Measurements from ENCODE around the gene MRPS9.

MRPS9 gene

GRCh38 chr2:105037572-105038382 is at the start of gene MRPS9:
Gene MRPS9 (plus strand): TSS chr2:105038069. CDS start chr2:105038093, 24 bp downstream.
- H3K27me3 Mint-ChIP-seq = no peaks in the 10 kb centered on the region

DNA sequence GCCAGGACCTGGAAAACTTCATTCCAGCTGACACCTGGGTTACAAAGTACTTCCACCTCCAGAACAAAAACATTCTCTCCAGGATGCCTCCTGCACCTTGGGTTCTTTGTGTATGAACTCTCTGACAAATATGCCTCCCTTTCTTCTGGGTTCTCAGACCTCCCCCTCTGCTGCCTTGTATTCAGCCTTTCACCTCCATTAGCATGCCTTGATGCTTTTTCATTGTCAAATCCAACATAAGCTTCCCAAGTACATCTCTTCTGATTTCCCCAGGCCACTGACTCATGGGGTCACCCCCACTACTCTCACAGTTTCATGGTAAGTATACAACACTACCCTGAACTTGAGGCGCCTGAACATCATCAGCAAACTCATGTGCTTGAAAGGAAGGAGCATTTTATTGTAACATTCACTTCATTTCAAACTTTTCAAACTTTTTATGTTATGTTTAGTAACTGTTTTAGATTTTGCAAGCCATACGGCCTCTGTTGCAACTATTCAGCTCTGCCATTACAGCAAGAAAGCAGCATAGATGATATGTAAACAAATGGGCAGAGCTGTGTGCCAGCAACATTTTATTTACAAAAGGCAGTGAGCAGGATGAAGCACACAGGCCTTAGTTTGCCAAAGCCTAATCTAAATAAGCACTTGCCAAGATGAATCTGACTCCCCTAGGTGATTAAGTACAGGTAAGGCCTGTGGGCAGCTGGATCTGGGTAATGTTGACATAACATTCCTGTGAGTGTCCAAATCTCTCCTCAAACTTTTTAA is 32.5 kb upstream of the MRPS9 start:
- Mint-ChIP-seq H3K4me1 (no peaks in the 10 kb centered on the region), H3K27ac (no peak overlapping the region), H3K4me3 (no peak overlapping the region), H3K36me3 (peaks cover 7% of the 10 kb centered on the region), H3K27me3 (peaks cover 12% of the 10 kb centered on the region), H3K9me3 (peaks cover 30% of the 10 kb centered on the region)

More at GRCh38 chr2:105037572-105038382, at the start of gene MRPS9:
- Mint-ChIP-seq H3K9me3 (no peaks in the 10 kb centered on the region), H3K27ac (peak within 1 kb of the TSS; percentile 99), H3K36me3 (no peaks in the 10 kb centered on the region), H3K4me1 (peaks cover 55% of the 10 kb centered on the region), H3K4me3 (peak within 1 kb of the TSS; percentile 97)

- H3K27me3 Mint-ChIP-seq = peaks cover 12% of the 10 kb centered on the region
- no peaks in the 10 kb centered on the region for H3K4me1 Mint-ChIP-seq
- peaks cover 7% of the 10 kb centered on the region for H3K36me3 Mint-ChIP-seq
- no peak overlapping the region for H3K27ac Mint-ChIP-seq
- peaks cover 30% of the 10 kb centered on the region for H3K9me3 Mint-ChIP-seq
- H3K4me3 Mint-ChIP-seq = no peak overlapping the region
Measured at GRCh38 chr2:105007367-105007766, 30.5 kb upstream of the MRPS9 start.

GRCh38 chr2:105032476-105032875 is 5.4 kb upstream of the MRPS9 start:
- Mint-ChIP-seq H3K36me3 (no peaks in the 10 kb centered on the region), H3K4me1 (peaks cover 14% of the 10 kb centered on the region), H3K27me3 (no peaks in the 10 kb centered on the region), H3K4me3 (no peak overlapping the region), H3K9me3 (no peaks in the 10 kb centered on the region), H3K27ac (no peak overlapping the region)

- Mint-ChIP-seq H3K27me3 (no peaks in the 10 kb centered on the region), H3K9me3 (no peaks in the 10 kb centered on the region), H3K27ac (no peak overlapping the region), H3K4me3 (no peak overlapping the region), H3K36me3 (no peaks in the 10 kb centered on the region), H3K4me1 (peaks cover 26% of the 10 kb centered on the region)
Measured at GRCh38 chr2:105034170-105034569, 3.7 kb upstream of the MRPS9 start.

DNA sequence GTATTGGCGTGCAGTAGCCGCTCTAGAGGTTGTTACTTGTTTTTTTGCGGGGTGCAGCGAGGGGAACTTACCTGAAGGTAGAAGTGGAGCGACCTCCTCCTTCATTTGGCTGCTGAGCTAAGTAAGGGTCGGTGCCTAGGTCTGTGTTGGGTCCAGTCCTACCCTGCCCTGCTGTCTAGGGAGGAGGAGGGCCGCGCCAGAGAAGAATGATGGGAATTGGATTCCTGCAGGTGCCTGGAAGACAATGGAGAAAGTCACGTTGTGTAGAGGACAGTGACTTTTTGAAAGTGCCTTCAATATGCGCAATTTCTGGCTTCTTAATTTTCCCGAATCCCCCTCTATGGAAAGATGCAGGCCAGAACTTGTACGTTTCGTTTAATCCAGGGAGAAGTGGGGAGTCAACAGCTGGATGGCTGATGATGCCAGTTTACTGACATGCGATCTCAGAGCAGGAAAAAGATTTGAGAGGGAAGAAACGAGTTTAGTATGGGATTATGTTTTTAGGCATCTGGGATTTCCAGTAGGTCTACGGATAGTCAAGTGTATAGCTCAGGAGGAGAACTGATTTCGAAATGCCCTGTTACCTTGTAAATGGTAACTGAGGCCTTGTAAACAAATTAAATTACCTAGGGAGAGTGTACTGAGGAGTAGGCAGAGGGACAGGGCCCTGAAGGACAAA is 653 bp downstream of the MRPS9 start:
- Mint-ChIP-seq H3K27me3 (no peaks in the 10 kb centered on the region), H3K4me1 (peaks cover 55% of the 10 kb centered on the region), H3K9me3 (no peaks in the 10 kb centered on the region), H3K4me3 (peak overlapping the region; percentile 97), H3K27ac (peak overlapping the region; percentile 99), H3K36me3 (no peaks in the 10 kb centered on the region)

GRCh38 chr2:105039559-105039958 is 1.7 kb downstream of the MRPS9 start:
- peaks cover 55% of the 10 kb centered on the region for H3K4me1 Mint-ChIP-seq
- H3K36me3 Mint-ChIP-seq = no peaks in the 10 kb centered on the region
- no peak overlapping the region for H3K27ac Mint-ChIP-seq
- H3K9me3 Mint-ChIP-seq = no peaks in the 10 kb centered on the region
- peak overlapping the region; percentile 97 for H3K4me3 Mint-ChIP-seq
- H3K27me3 Mint-ChIP-seq = no peaks in the 10 kb centered on the region

- Mint-ChIP-seq H3K9me3 (peaks cover 2% of the 10 kb centered on the region), H3K27me3 (no peaks in the 10 kb centered on the region), H3K36me3 (peaks cover 7% of the 10 kb centered on the region), H3K27ac (peak overlapping the region; percentile 60), H3K4me1 (peaks cover 44% of the 10 kb centered on the region), H3K4me3 (no peak overlapping the region)
Measured at GRCh38 chr2:105042189-105042588, 4.3 kb downstream of the MRPS9 start.

DNA sequence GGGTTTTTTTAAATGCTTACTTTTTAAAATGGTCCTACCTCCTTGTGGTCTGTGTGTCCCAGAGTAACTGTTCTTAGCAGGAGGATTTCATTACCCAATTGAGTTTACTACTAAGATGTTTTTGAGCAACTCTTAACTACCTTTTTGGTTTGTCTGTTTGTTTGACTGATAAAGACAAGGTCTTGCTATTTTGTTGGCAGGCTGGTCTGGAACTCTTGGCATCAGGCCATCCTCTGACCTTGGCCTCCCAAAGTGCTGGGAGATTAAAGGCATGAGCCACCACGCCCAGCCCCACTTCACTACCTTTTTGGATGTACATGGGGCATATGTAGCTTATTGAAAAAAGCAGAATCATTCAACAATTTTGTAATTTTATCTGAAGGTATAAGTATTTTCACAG is 14.9 kb downstream of the MRPS9 start:
- peaks cover 39% of the 10 kb centered on the region for H3K36me3 Mint-ChIP-seq

DNA sequence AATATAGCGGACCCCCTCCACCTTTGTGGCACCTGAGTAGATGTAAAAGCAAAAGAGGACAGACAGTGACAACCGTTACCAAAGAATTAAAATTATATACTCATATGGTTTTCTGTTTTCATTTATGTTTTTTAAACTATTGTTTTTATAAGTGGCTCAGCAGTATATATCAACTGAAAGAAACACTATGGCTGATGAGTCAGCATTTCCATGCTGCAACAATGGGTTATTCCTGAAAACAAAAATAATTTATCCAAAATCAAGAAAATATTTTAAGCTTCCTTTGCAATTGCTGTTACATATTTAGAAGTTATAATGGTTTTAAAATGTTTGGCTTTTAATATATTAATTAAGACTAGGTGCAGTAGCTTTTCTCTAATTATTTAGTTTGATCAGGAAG is 17.7 kb downstream of the MRPS9 start:
- peaks cover 9% of the 10 kb centered on the region for H3K9me3 Mint-ChIP-seq
- no peak overlapping the region for H3K27ac Mint-ChIP-seq
- peaks cover 32% of the 10 kb centered on the region for H3K4me1 Mint-ChIP-seq
- peaks cover 30% of the 10 kb centered on the region for H3K36me3 Mint-ChIP-seq
- no peaks in the 10 kb centered on the region for H3K27me3 Mint-ChIP-seq
- H3K4me3 Mint-ChIP-seq = no peak overlapping the region

More for the DNA sequence above, 14.9 kb downstream of the MRPS9 start:
- Mint-ChIP-seq H3K4me3 (no peak overlapping the region), H3K27ac (no peak overlapping the region), H3K27me3 (no peaks in the 10 kb centered on the region), H3K4me1 (peaks cover 28% of the 10 kb centered on the region), H3K9me3 (peaks cover 9% of the 10 kb centered on the region)

- Mint-ChIP-seq H3K4me1 (peaks cover 26% of the 10 kb centered on the region), H3K4me3 (no peak overlapping the region), H3K27me3 (no peaks in the 10 kb centered on the region), H3K27ac (peak overlapping the region; percentile 38), H3K9me3 (peaks cover 2% of the 10 kb centered on the region), H3K36me3 (peaks cover 25% of the 10 kb centered on the region)
Measured at GRCh38 chr2:105056245-105056644, 18.4 kb downstream of the MRPS9 start.

DNA sequence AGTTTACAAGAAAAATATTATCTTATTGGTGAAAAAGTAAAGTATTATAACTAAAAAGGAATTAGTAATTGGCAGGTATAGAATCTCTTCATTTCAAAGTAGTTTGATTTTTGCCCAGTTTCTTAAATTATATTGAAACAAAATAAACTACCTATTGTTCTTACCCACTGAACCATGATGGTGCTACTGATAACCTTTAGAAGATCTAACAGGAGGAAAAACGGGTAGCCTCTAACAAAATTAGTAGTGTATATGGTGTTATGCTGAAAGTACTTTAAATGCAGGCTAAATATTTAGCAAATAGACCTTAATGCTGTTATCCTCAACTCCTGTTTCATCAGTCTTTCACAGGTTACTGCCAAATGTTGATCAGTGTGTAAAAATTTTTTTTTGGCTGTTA is 19.1 kb downstream of the MRPS9 start:
- Mint-ChIP-seq H3K27me3 (no peaks in the 10 kb centered on the region), H3K27ac (no peak overlapping the region), H3K36me3 (peaks cover 24% of the 10 kb centered on the region), H3K9me3 (no peaks in the 10 kb centered on the region), H3K4me3 (no peak overlapping the region), H3K4me1 (peaks cover 23% of the 10 kb centered on the region)

GRCh38 chr2:105061560-105061959 is 23.7 kb downstream of the MRPS9 start:
- H3K9me3 Mint-ChIP-seq = no peaks in the 10 kb centered on the region
- H3K36me3 Mint-ChIP-seq = peaks cover 27% of the 10 kb centered on the region
- no peaks in the 10 kb centered on the region for H3K27me3 Mint-ChIP-seq
- peaks cover 44% of the 10 kb centered on the region for H3K4me1 Mint-ChIP-seq
- no peak overlapping the region for H3K4me3 Mint-ChIP-seq
- H3K27ac Mint-ChIP-seq = no peak overlapping the region

GRCh38 chr2:105062158-105062557 is 24.3 kb downstream of the MRPS9 start:
- Mint-ChIP-seq H3K36me3 (peaks cover 29% of the 10 kb centered on the region), H3K9me3 (no peaks in the 10 kb centered on the region), H3K4me1 (peaks cover 43% of the 10 kb centered on the region), H3K27ac (no peak overlapping the region), H3K4me3 (no peak overlapping the region), H3K27me3 (no peaks in the 10 kb centered on the region)

DNA sequence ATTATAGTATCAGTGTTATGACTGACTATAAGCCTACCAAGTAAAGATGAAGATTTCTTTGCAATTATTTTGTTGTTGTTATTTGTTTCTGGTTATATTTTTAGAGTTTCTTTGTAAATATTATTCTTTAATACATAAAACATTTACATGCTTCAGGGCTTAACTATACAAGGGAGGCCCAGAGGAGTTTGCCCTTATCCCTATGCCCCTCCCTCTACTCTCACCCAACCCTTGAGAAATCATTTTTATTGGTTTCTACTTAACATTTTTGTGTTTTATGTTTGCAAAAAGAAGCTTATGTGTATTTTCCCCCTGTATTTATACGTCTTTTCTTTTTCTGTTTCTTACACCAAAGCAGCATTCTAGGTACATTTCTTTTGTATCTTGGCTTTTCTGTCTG is 30.5 kb downstream of the MRPS9 start:
- Mint-ChIP-seq H3K27me3 (no peaks in the 10 kb centered on the region), H3K4me1 (peaks cover 49% of the 10 kb centered on the region), H3K4me3 (no peak overlapping the region), H3K36me3 (peaks cover 23% of the 10 kb centered on the region), H3K9me3 (no peaks in the 10 kb centered on the region), H3K27ac (no peak overlapping the region)

GRCh38 chr2:105068875-105069274 is 31.0 kb downstream of the MRPS9 start:
- Mint-ChIP-seq H3K4me1 (peaks cover 44% of the 10 kb centered on the region), H3K9me3 (no peaks in the 10 kb centered on the region), H3K27ac (no peak overlapping the region), H3K4me3 (no peak overlapping the region), H3K36me3 (peaks cover 22% of the 10 kb centered on the region), H3K27me3 (no peaks in the 10 kb centered on the region)
